Tibial artery (tissue), 4 donors: ENCODE results near the gene PIK3AP1.
"Not testable (repeated sequence)": the region's sequence is repeated elsewhere in the genome, so short reads cannot be mapped to it uniquely, and the experiment has no call there.

ENCODE experiments used
- DNase-seq, 2 donors: peaks; one replicate each; pipeline ENCODE4 v3.0.0-alpha.2; 2019
- H3K27ac ChIP-seq, 2 donors: fragments of 200-600 bp; sonication (generic) in 1 of 2; 1 replicate in 1 of 2; 2 replicates in 1 of 2; pipeline ENCODE4 v1.5.1; 2018 to 2019; ENCODE audit warnings: mild to moderate bottlenecking in 1 of 2
- H3K27me3 ChIP-seq, 2 donors: fragments of 200-600 bp; sonication (generic) in 1 of 2; one replicate each; pipeline versions ENCODE4 v1.5.1 to v1.6.0; 2016 to 2019
- H3K36me3 ChIP-seq, 3 donors: fragments of 200-600 bp; sonication (generic) in 2 of 3; one replicate each; pipeline ENCODE4 v1.5.1; 2016 to 2019; ENCODE audit warnings: mild to moderate bottlenecking in 2 of 3
- H3K4me1 ChIP-seq, 4 donors: fragments of 200-600 bp; sonication (generic) in 2 of 4; 1 replicate in 3 of 4; 2 replicates in 1 of 4; pipeline ENCODE4 v1.5.1; 2016 to 2019
- H3K4me3 ChIP-seq, 2 donors: fragments of 200-600 bp; sonication (generic) in 1 of 2; 1 replicate in 1 of 2; 2 replicates in 1 of 2; pipeline ENCODE4 v1.5.1; 2018 to 2019; ENCODE audit warnings: mild to moderate bottlenecking in 2 of 2
- H3K9me3 ChIP-seq, 3 donors: fragments of 200-600 bp; sonication (generic) in 1 of 3; one replicate each; pipeline ENCODE4 v1.5.1; 2016 to 2019
- CTCF ChIP-seq, 2 experiments: fragments of 200-600 bp in 1 of 2; fragments of 450-650 bp in 1 of 2; IDR thresholded peaks; one replicate each; pipeline ENCODE4 v1.5.1; 2017 to 2019; ENCODE audit warnings: antibody characterized with exemption in 2 of 2, mild to moderate bottlenecking in 1 of 2, moderate library complexity in 1 of 2
- intact Hi-C: fragments of 100-400 bp; cut with DNase I; formaldehyde crosslinking; loops from one replicate; pipeline ENCODE4 v1.15.0; 2023; ENCODE audit warnings: low total_unique reads

Gene PIK3AP1

GRCh38 chr10:96556003-96556402 lies 164.3 kb downstream of the PIK3AP1 start:
- no peaks in the 10 kb centered on the region for H3K27me3 ChIP-seq
- no peaks in the 10 kb centered on the region for H3K4me1 ChIP-seq
- no peak overlapping the region for H3K4me3 ChIP-seq
- intact Hi-C loops = no loop called here
- DNase-seq = no peak
- H3K9me3 ChIP-seq = no peaks in the 10 kb centered on the region
- no peak overlapping the region for H3K27ac ChIP-seq
- TF ChIP-seq CTCF (IDR thresholded peaks at IDR 0.05) = no peak
- H3K36me3 ChIP-seq = peaks cover 4 to 51% (median 41%) of the 10 kb centered on the region in 3 donors

- Histone ChIP-seq H3K4me3 (no peak overlapping the region), H3K27me3 (no peaks in the 10 kb centered on the region), H3K27ac (no peak overlapping the region), H3K4me1 (no peaks in the 10 kb centered on the region), H3K36me3 (peaks cover 4 to 48% (median 40%) of the 10 kb centered on the region in 3 donors), H3K9me3 (no peaks in the 10 kb centered on the region)
- intact Hi-C loops = no loop called here
- TF ChIP-seq CTCF (IDR thresholded peaks at IDR 0.05) = no peak
- no peak for DNase-seq
Measured at GRCh38 chr10:96555330-96555729, 165.0 kb downstream of the PIK3AP1 start.

- Histone ChIP-seq H3K4me1 (no peaks in the 10 kb centered on the region), H3K27ac (no peak overlapping the region), H3K27me3 (no peaks in the 10 kb centered on the region), H3K36me3 (peaks cover 26 to 67% (median 40%) of the 10 kb centered on the region in 3 donors), H3K9me3 (no peaks in the 10 kb centered on the region), H3K4me3 (no peak overlapping the region)
- intact Hi-C loops = no loop called here
- DNase-seq = no peak
- TF ChIP-seq CTCF (IDR thresholded peaks at IDR 0.05) = no peak
Measured at GRCh38 chr10:96548589-96548988, 171.7 kb downstream of the PIK3AP1 start.

- intact Hi-C loops = not testable (repeated sequence)
- peaks cover 25 to 71% (median 43%) of the 10 kb centered on the region in 3 donors for H3K36me3 ChIP-seq
Measured at GRCh38 chr10:96545558-96545957, 174.8 kb downstream of the PIK3AP1 start.

More at GRCh38 chr10:96545558-96545957, 174.8 kb downstream of the PIK3AP1 start:
- not testable (repeated sequence) for H3K4me3 ChIP-seq, H3K27me3 ChIP-seq, H3K9me3 ChIP-seq, H3K27ac ChIP-seq, DNase-seq, H3K4me1 ChIP-seq
